A549 (cell line): Measurements from ENCODE around the gene LBHD1. TPM values are rescaled to one million over a fixed set of nuclear protein-coding genes. Genes with fewer than 3 reads are reported as not detected.

ENCODE experiments used
- ATAC-seq, 2 experiments: fragments of 200-7000 bp in 1 of 2; fragments of >200 bp in 1 of 2; cut with Nextera tagmentation in 1 of 2; cut with Tn5 transposase in 1 of 2; 3 replicates each; pipeline versions ENCODE4 v1.8.0 to v1.9.1; 2018 to 2020; ENCODE audit warnings: mild to moderate bottlenecking in 1 of 2, moderate library complexity in 1 of 2
- CTCF ChIA-PET: fragments of 300-600 bp; sonication (Branson Sonifier 250); formaldehyde crosslinking; extraction: SDS; loops from one replicate; lab custom pipeline; 2021; ENCODE audit warnings: antibody characterized with exemption, inconsistent platforms; lab: Yijun Ruan, JAX
- POLR2A ChIA-PET: fragments of 350-600 bp; formaldehyde crosslinking; extraction: SDS; loops from one replicate; lab custom pipeline; 2021; ENCODE audit warnings: antibody characterized with exemption, inconsistent platforms; lab: Yijun Ruan, JAX
- DNase-seq, 2 experiments: peaks; one replicate each; pipeline versions ENCODE4 v3.0.0 to v3.0.0-alpha.2; 2011 to 2016; ENCODE audit warnings: low read depth in 1 of 2, low spot score in 1 of 2
- FAIRE-seq: peaks from 2 replicates; lab custom pipeline; 2011; peaks lifted over from hg19 to GRCh38; lab: Jason Lieb, UNC
- H3K27ac ChIP-seq, 2 experiments: fragments of >200 bp; sonication (Bioruptor Twin); formaldehyde crosslinking; 3 replicates each; pipeline ENCODE4 v1.5.1; 2016 to 2017
- H3K4me1 ChIP-seq: fragments of >200 bp; sonication (Bioruptor Twin); formaldehyde crosslinking; 3 replicates; pipeline ENCODE4 v1.6.1; 2016
- H3K4me2 ChIP-seq: fragments of >200 bp; sonication (Bioruptor Twin); formaldehyde crosslinking; 3 replicates; pipeline ENCODE4 v1.6.1; 2016
- H3K4me3 ChIP-seq: fragments of >200 bp; sonication (Bioruptor Twin); formaldehyde crosslinking; 3 replicates; pipeline ENCODE4 v1.5.1; 2016
- H3K9me3 ChIP-seq: fragments of >200 bp; sonication (Bioruptor Twin); formaldehyde crosslinking; 3 replicates; pipeline ENCODE4 v1.6.1; 2016
- CBX2 ChIP-seq: fragments of 200-600 bp; sonication (generic); IDR thresholded peaks from 2 replicates; pipeline ENCODE4 v1.6.1; 2016; ENCODE audit warnings: low read depth, mild to moderate bottlenecking, borderline replicate concordance
- CEBPB ChIP-seq, 2 experiments: fragments of >200 bp in 1 of 2; sonication (Bioruptor Twin) in 1 of 2; formaldehyde crosslinking in 1 of 2; IDR thresholded peaks; 2 replicates each; pipeline ENCODE4 v1.6.1; 2012 to 2016
- CTCF ChIP-seq: fragments of >200 bp; sonication (Bioruptor Twin); formaldehyde crosslinking; IDR thresholded peaks from 3 replicates; pipeline ENCODE4 v1.5.1; 2016
- E2F6 ChIP-seq: IDR thresholded peaks from 2 replicates; pipeline ENCODE4 v1.6.1; 2012; ENCODE audit warnings: low read depth, borderline replicate concordance
- EHF ChIP-seq: fragments of 250-450 bp; sonication (Bioruptor Pico); IDR thresholded peaks from 2 replicates; pipeline ENCODE4 v1.5.0; 2020; ENCODE audit warnings: mild to moderate bottlenecking
- EHMT2 ChIP-seq: fragments of 200-600 bp; sonication (generic); IDR thresholded peaks from 2 replicates; pipeline ENCODE4 v1.6.1; 2016; ENCODE audit warnings: antibody characterized with exemption, low read depth, mild to moderate bottlenecking, moderate library complexity
- ESRRA ChIP-seq: fragments of 150-350 bp; IDR thresholded peaks from 2 replicates; pipeline ENCODE4 v1.6.1; 2014; ENCODE audit warnings: mild to moderate bottlenecking, low read length, borderline replicate concordance
- FOSB ChIP-seq: fragments of 250-450 bp; sonication (Bioruptor Pico); IDR thresholded peaks from 2 replicates; pipeline ENCODE4 v1.5.0; 2020; ENCODE audit warnings: mild to moderate bottlenecking, moderate library complexity
- FOSL2 ChIP-seq, 2 experiments: fragments of 450-650 bp in 1 of 2; fragments of >200 bp in 1 of 2; sonication (Bioruptor Twin) in 1 of 2; formaldehyde crosslinking; IDR thresholded peaks; 2 replicates each; pipeline versions ENCODE4 v1.5.0 to v1.6.1; 2016 to 2020; ENCODE audit warnings: mild to moderate bottlenecking in 1 of 2, moderate library complexity in 1 of 2
- FOXS1 ChIP-seq: fragments of 250-450 bp; sonication (Bioruptor Pico); IDR thresholded peaks from 2 replicates; pipeline ENCODE4 v1.5.0; 2020; ENCODE audit warnings: mild to moderate bottlenecking, moderate library complexity
- HOXB5 ChIP-seq: fragments of 250-450 bp; sonication (Bioruptor Pico); IDR thresholded peaks from 2 replicates; pipeline ENCODE4 v1.5.0; 2020; ENCODE audit warnings: mild to moderate bottlenecking, moderate library complexity
- KDM5A ChIP-seq: fragments of 200-600 bp; sonication (generic); IDR thresholded peaks from 2 replicates; pipeline ENCODE4 v1.6.1; 2016; ENCODE audit warnings: antibody characterized with exemption, mild to moderate bottlenecking
- MAFK ChIP-seq: fragments of 450-650 bp; IDR thresholded peaks from 2 replicates; pipeline ENCODE4 v1.6.1; 2014; ENCODE audit not compliant: partially characterized antibody
- MAX ChIP-seq: IDR thresholded peaks from 2 replicates; pipeline ENCODE4 v1.6.1; 2012
- PHF8 ChIP-seq: fragments of 200-600 bp; sonication (generic); IDR thresholded peaks from 2 replicates; pipeline ENCODE4 v1.6.1; 2016; ENCODE audit warnings: low read depth, mild to moderate bottlenecking, antibody characterized with exemption, moderate library complexity, borderline replicate concordance
- RCOR1 ChIP-seq: fragments of 150-350 bp; IDR thresholded peaks from 2 replicates; pipeline ENCODE4 v1.6.1; 2014; ENCODE audit warnings: antibody characterized with exemption, low read length, low read depth
- SREBF2 ChIP-seq: fragments of 450-650 bp; IDR thresholded peaks from 2 replicates; pipeline ENCODE4 v1.6.1; 2014; ENCODE audit warnings: mild to moderate bottlenecking, moderate library complexity
- TFCP2L1 ChIP-seq: fragments of 250-450 bp; sonication (Bioruptor Pico); IDR thresholded peaks from 2 replicates; pipeline ENCODE4 v1.5.0; 2021; ENCODE audit warnings: mild to moderate bottlenecking
- TP53 ChIP-seq: fragments of 250-450 bp; sonication (Bioruptor Pico); IDR thresholded peaks from 2 replicates; pipeline ENCODE4 v1.5.0; 2021; ENCODE audit warnings: mild to moderate bottlenecking, moderate library complexity
- ZSCAN20 ChIP-seq: fragments of 250-450 bp; sonication (Bioruptor Pico); IDR thresholded peaks from 2 replicates; pipeline ENCODE4 v1.8.0; 2022; ENCODE audit warnings: mild to moderate bottlenecking, moderate library complexity
- WGBS: methylation state at CpG from one replicate; pipeline ENCODE4 v1.1.6; 2017; ENCODE audit errors: missing lambda C conversion rate; 5-methylcytosine and 5-hydroxymethylcytosine counted together
- polyA plus RNA-seq, 4 experiments: library from polyadenylated mRNA; depleted of rRNA in 3 of 4; stranded (reverse); fragments of >200 nt; fragmentation: RNase III in 1 of 4; extraction: RNeasy Plus Mini Kit Qiagen cat#74134 plus additional on column Dnase treatment in 1 of 4; gene quantifications; 2 replicates in 3 of 4; 3 replicates in 1 of 4; pipeline ENCODE4 v1.2.3, GENCODE V29; 2011 to 2017

LBHD1 gene
- polyA plus RNA-seq, 2 of the 4 experiments (the other 2 are of a cell fraction) = 4.1 to 6.8 TPM

GRCh38 chr11:62648185-62648966, 23.7 kb downstream of the LBHD1 start:
- TF ChIP-seq ZSCAN20 (CRISPR knock-in tag) = no peak
- no peak for TF ChIP-seq RCOR1
- TF ChIP-seq SREBF2 = no peak
- no peak for TF ChIP-seq MAX
- no peak for TF ChIP-seq CEBPB (IDR thresholded peaks at IDR 0.05)
- TF ChIP-seq HOXB5 (CRISPR knock-in tag) = no peak
- no peak for TF ChIP-seq PHF8
- TF ChIP-seq TFCP2L1 (CRISPR knock-in tag) = no peak
- TF ChIP-seq CTCF = no peak
- TF ChIP-seq E2F6 = no peak
- no peak for TF ChIP-seq EHMT2
- no peak for TF ChIP-seq FOSL2 (IDR thresholded peaks at IDR 0.05)
- TF ChIP-seq FOSL2 (CRISPR knock-in tag; IDR thresholded peaks at IDR 0.05) = no peak
- no peak for TF ChIP-seq KDM5A
- TF ChIP-seq FOXS1 = no peak
- TF ChIP-seq MAFK = no peak
- TF ChIP-seq CBX2 = no peak
- POLR2A ChIA-PET = interaction anchor here (1.2 to 3.2 kb wide), 3 partner anchors 17 to 79 kb away, joined by 4 to 21 read pairs (median 5); partner anchors contain the start of genes C11orf98, CSKMT, HNRNPUL2 and TUT1
- FAIRE-seq = no peak

GRCh38 chr11:62647609-62648005, 24.5 kb downstream of the LBHD1 start:
- CTCF ChIA-PET = interaction anchor here (0.7 to 2.2 kb wide), 8 partner anchors 10 to 223 kb away, joined by 3 to 15 read pairs (median 3); partner anchors contain the start of genes B3GAT3, C11orf98, CSKMT and EML3

More at GRCh38 chr11:62648185-62648966, 23.7 kb downstream of the LBHD1 start:
- no peak for DNase-seq
- CTCF ChIA-PET = interaction anchor here (0.6 to 2.2 kb wide), 10 partner anchors 9 to 224 kb away, joined by 3 to 15 read pairs (median 3); partner anchors contain the start of genes B3GAT3, EML3 and ROM1
- ATAC-seq = no peak
- Histone ChIP-seq H3K4me1 (peaks cover 22% of the 10 kb centered on the region), H3K4me3 (no peak overlapping the region), H3K27ac (no peak overlapping the region), H3K4me2 (no peak overlapping the region), H3K9me3 (no peaks in the 10 kb centered on the region)
- 93% methylated on average over 19 of the region's 24 CpGs for WGBS

More at GRCh38 chr11:62647609-62648005, 24.5 kb downstream of the LBHD1 start:
- no peak for DNase-seq
- no peak for TF ChIP-seq E2F6
- TF ChIP-seq TP53 = no peak
- TF ChIP-seq FOSL2 (IDR thresholded peaks at IDR 0.05) = no peak
- no peak for TF ChIP-seq FOSL2 (CRISPR knock-in tag; IDR thresholded peaks at IDR 0.05)
- no peak for TF ChIP-seq EHMT2
- no peak for TF ChIP-seq ESRRA
- no peak for TF ChIP-seq FOSB (CRISPR knock-in tag)
- no peak for TF ChIP-seq EHF (CRISPR knock-in tag)
- TF ChIP-seq, all 56 proteins: peak for 0
- ATAC-seq = no peak
- H3K9me3 ChIP-seq = no peaks in the 10 kb centered on the region
- H3K4me3 ChIP-seq = no peak overlapping the region
- H3K4me2 ChIP-seq = no peak overlapping the region
- H3K4me1 ChIP-seq = peaks cover 22% of the 10 kb centered on the region
- H3K27ac ChIP-seq = no peak overlapping the region
- no peak for FAIRE-seq
- 63% methylated on average over 6 of the region's 6 CpGs for WGBS
- POLR2A ChIA-PET = interaction anchor here (1.2 to 3.2 kb wide), 3 partner anchors 18 to 80 kb away, joined by 4 to 21 read pairs (median 5); partner anchors contain the start of genes C11orf98, CSKMT, HNRNPUL2 and TUT1
